Measurements from ENCODE around the gene DLX1. TPM values are rescaled to one million over a fixed set of nuclear protein-coding genes. Genes with fewer than 3 reads are reported as not detected.

Gene DLX1
- total RNA-seq, 1 experiment from 2014 or later: 0.77 TPM

DNA sequence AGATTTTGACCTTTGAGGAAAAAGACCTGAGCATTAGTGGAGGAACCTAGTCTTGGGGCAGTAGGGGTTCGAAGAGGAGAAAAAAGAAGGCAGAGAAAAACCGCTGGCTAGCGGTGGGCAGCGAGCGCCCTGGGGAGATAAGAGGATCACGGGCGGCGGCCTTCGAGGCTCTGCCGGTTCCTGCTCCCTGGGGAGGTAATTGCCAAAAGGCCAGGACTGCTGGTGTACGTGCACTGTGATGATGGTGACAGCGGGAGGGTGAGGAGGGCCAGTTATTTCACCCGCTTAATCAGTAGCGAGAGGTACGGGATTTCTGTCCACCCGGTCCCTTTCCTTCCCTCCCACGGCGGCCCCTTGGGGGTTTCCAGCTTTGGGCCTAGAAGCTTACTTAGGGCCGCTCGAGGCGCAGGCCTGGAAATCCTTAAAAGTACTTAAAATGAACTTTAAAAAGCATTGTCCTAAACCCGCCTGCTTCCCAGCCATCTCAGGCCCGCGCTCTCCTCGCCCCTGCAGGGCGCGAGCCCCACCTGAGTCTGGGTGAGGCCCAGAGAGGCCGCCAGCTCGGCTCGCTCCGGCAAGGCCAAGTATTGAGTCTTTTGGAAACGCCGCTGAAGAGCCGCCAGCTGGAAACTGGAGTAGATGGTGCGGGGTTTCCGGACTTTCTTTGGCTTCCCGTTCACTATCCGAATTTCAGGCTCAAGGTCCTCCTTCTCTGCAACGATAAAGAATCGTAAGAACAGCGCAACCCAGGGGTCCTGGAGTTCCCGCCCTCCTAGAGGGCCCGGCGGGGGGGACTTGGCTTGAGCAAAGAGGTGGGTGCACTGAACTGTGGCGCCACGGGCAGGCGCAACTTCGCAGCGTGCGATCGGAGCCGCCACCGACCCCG lies 15.9 kb downstream of the DLX1 start:
- H3K27ac Mint-ChIP-seq (ENCODE audit: low read depth, unreplicated experiment): peak overlapping the region; percentile 88
- H3K27me3 Mint-ChIP-seq (ENCODE audit: insufficient read depth, unreplicated experiment): no peaks in the 10 kb centered on the region
- peaks cover 27% of the 10 kb centered on the region for H3K4me1 Mint-ChIP-seq (ENCODE audit: insufficient read depth, unreplicated experiment)
- H3K36me3 Mint-ChIP-seq (ENCODE audit: insufficient read depth, unreplicated experiment): no peaks in the 10 kb centered on the region
- BruUV-seq (replicated peaks): TSS peak; percentile 38
- intact Hi-C loops (cut with micrococcal nuclease): loop anchor here (10.0 kb wide), 1 partner anchor 206 kb away; the partner anchor contains the start of gene SLC25A12
- H3K4me3 Mint-ChIP-seq (ENCODE audit: unreplicated experiment): peak overlapping the region; percentile 92
- ChIA-PET POLR2A (interaction anchor here (0.6 to 4.1 kb wide), 6 partner anchors 19 to 207 kb away, joined by 3 to 35 read pairs (median 18); partner anchors contain the start of genes HAT1, METAP1D and SLC25A12), CTCF (interaction anchor here (1.6 to 2.6 kb wide), 2 partner anchors 26 to 288 kb away, joined by 4 to 10 read pairs; no protein-coding TSS in a partner anchor)
- TF ChIP-seq, protein P1, sequence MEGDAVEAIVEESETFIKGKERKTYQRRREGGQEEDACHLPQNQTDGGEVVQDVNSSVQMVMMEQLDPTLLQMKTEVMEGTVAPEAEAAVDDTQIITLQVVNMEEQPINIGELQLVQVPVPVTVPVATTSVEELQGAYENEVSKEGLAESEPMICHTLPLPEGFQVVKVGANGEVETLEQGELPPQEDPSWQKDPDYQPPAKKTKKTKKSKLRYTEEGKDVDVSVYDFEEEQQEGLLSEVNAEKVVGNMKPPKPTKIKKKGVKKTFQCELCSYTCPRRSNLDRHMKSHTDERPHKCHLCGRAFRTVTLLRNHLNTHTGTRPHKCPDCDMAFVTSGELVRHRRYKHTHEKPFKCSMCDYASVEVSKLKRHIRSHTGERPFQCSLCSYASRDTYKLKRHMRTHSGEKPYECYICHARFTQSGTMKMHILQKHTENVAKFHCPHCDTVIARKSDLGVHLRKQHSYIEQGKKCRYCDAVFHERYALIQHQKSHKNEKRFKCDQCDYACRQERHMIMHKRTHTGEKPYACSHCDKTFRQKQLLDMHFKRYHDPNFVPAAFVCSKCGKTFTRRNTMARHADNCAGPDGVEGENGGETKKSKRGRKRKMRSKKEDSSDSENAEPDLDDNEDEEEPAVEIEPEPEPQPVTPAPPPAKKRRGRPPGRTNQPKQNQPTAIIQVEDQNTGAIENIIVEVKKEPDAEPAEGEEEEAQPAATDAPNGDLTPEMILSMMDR (IDR thresholded peaks at IDR 0.05; ENCODE audit: unreplicated experiment): no peak
- no peaks in the 10 kb centered on the region for H3K9me3 Mint-ChIP-seq (ENCODE audit: unreplicated experiment)
- DNase-seq (ENCODE audit: unreplicated experiment): no peak

DNA sequence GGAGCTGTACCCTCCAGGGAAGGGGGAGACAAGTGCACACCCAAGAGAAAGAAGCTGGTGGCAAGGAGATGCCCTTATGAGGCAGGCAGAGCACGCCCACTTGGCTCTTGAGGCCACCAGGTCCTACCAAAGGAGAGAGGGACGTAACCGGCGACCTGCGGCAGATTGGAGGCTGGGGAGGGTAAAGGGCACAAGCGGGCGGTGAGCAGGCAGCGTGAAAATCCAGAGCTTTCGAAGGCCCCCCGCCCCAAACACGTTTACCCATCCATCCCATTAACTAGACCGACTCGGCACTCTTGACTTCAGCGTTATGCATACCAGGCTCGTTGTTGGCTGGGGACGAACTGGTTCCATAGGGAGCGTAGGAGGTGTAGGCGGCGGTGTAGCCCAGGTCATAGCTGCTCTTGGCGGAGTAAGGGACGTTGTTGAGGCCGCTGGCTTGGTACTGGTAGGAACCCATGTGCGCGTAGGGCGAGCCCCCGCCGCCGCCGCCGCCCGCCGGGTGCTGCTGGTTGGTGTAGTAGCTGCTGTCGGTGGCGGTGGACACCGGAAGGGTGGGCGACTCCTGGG lies 16.6 kb downstream of the DLX1 start:
- ChIA-PET CTCF (interaction anchor here (0.6 to 2.6 kb wide), 6 partner anchors 13 to 396 kb away, joined by 3 to 10 read pairs (median 4); no protein-coding TSS in a partner anchor), POLR2A (interaction anchor here (0.6 to 4.1 kb wide), 10 partner anchors 14 to 394 kb away, joined by 3 to 35 read pairs (median 8); partner anchors contain the start of genes HAT1, METAP1D and SLC25A12)
- DNase-seq (ENCODE audit: unreplicated experiment): peak; percentile 31
- H3K4me3 Mint-ChIP-seq (ENCODE audit: unreplicated experiment): peak overlapping the region; percentile 92
- no peaks in the 10 kb centered on the region for H3K9me3 Mint-ChIP-seq (ENCODE audit: unreplicated experiment)
- H3K27me3 Mint-ChIP-seq (ENCODE audit: insufficient read depth, unreplicated experiment): no peaks in the 10 kb centered on the region
- H3K4me1 Mint-ChIP-seq (ENCODE audit: insufficient read depth, unreplicated experiment): peaks cover 20% of the 10 kb centered on the region
- H3K27ac Mint-ChIP-seq (ENCODE audit: low read depth, unreplicated experiment): peak overlapping the region; percentile 88
- TF ChIP-seq, protein P1 (IDR thresholded peaks at IDR 0.05; ENCODE audit: unreplicated experiment): no peak
- intact Hi-C loops (cut with micrococcal nuclease): loop anchor here (1.0 to 10.0 kb wide), 6 partner anchors 103 to 503 kb away; partner anchors contain the start of genes METAP1D and SLC25A12
- no peaks in the 10 kb centered on the region for H3K36me3 Mint-ChIP-seq (ENCODE audit: insufficient read depth, unreplicated experiment)
- BruUV-seq (replicated peaks): no TSS peak

DNA sequence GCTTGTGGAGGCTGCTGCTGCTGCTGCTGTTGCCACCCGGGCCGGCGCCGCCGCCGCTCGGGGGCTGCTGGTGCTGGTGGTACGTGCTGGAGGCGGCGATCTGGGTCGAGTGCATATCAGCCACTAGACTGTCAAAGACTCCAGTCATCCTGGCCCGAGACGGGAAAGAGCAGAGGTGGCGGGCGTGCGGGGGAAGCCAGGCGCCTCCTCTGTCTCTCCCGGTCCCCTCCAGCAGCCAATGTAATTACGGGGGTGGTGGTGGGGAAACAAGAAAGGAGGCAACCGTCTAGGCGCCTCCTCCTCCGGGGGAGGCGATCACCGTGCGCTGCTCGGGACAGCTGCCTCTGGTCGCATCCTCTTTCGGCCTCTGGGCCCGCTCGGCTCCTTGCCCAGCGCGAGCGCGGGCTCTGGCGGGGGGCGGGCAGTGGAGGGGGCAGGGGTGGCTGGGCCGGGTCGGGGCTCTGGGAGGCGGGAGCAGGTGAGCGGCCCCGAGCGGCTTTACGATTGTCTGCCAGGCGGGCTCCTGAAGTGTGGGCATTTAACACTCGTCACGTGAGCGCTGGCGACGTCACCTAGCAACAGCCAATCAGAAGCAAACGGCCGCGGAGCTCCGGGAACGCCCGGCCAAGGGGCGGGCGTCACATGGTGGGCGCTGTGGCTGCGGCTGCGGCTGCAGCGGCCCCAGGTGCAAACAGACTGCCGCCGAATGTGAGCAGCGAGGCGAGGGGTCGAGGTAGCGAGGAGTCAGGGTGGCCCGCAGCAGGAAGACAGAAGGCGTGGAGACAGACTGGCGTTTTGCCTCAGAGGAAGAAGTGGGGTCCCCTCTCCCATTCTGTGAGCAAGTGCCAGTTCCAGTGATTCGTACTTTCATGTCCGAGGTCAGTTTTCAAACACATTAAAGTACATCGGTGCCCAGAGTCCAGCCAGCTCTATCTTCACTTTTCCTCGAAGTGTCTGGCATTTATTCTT lies 17.4 kb downstream of the DLX1 start, which contains the start of gene DLX2:
Gene DLX2 (minus strand): TSS at position 510 of the 969 bp plus-strand sequence. CDS start 362 bp downstream, at position 148.
- CTCF ChIA-PET: interaction anchor here (0.6 to 4.6 kb wide), 26 partner anchors 11 to 529 kb away, joined by 3 to 36 read pairs (median 3); no protein-coding TSS in a partner anchor
- TF ChIP-seq, protein P1 (IDR thresholded peaks at IDR 0.05; ENCODE audit: unreplicated experiment): no peak
- Mint-ChIP-seq H3K4me3 (ENCODE audit: unreplicated experiment) (peak within 1 kb of the TSS; percentile 92), H3K9me3 (ENCODE audit: unreplicated experiment) (no peaks in the 10 kb centered on the region), H3K36me3 (ENCODE audit: insufficient read depth, unreplicated experiment) (no peaks in the 10 kb centered on the region), H3K27ac (ENCODE audit: low read depth, unreplicated experiment) (peak within 1 kb of the TSS; percentile 88), H3K4me1 (ENCODE audit: insufficient read depth, unreplicated experiment) (peaks cover 13% of the 10 kb centered on the region), H3K27me3 (ENCODE audit: insufficient read depth, unreplicated experiment) (no peaks in the 10 kb centered on the region)
- intact Hi-C loops (cut with micrococcal nuclease): loop anchor here (1.0 to 10.0 kb wide), 11 partner anchors 25 to 528 kb away; partner anchors contain the start of genes METAP1D and SLC25A12
- no TSS peak for BruUV-seq (replicated peaks)
- peak; percentile 90 for DNase-seq (ENCODE audit: unreplicated experiment)
- POLR2A ChIA-PET: interaction anchor here (0.6 to 4.1 kb wide), 28 partner anchors 11 to 543 kb away, joined by 3 to 35 read pairs (median 4); partner anchors contain the start of genes DLX1, DYNC1I2, HAT1 and METAP1D
